HG03469 (cell line): ENCODE results near the gene CEP85.
"Not testable (repeated sequence)": the region's sequence is repeated elsewhere in the genome, so short reads cannot be mapped to it uniquely, and the experiment has no call there.

Experiments used
- ATAC-seq: cut with Tn5 transposase; IDR thresholded peaks from one replicate; pipeline ENCODE4 v1.9.1; 2021; ENCODE audit warnings: mild to moderate bottlenecking, moderate library complexity, moderate number of reproducible peaks; ENCODE audit not compliant: unreplicated experiment

Gene CEP85

DNA sequence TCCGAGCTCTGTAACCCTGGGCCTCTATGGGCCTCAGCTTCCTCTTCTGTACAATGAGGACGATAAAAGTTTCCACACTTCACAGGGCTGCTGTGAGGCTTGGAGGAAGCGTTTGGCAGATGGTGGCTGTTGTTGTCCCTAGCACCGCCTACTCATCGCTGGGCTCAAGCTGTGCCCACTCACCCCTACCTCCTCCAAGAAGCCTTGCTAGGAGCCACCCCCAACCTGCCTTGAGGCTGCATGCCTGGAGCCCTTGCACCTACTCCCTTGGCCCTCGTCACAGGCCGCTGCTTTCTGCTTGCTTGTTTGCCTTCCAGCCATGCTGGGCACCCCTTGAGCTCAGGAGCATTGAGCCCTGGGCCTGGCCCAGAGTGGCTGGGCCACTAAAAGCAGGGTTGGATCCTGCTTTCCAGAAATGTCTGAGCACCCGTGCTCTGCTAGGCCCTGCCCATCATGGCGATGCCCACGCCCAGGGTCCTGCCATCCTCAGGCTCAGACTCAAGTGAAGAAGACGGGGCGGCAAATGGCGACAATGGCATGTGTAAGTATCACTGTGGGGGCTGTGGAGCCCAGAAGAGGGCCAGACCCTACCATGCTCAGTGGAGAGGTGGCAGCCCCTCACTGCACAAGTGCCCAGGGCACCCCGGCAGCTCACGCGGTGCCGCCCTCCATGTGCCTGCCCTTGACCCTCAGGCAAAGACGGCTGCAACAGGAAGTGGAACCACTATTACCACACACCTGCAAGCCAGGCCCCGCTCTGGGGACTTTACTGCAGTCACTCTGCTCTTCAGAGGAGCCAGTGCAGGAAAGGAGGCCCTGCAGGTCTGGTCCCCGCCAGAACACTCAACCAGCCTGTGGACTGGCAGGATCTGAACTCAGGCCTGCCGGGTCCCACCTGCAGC is 55.4 kb downstream of the CEP85 start:
- no peak for ATAC-seq

DNA sequence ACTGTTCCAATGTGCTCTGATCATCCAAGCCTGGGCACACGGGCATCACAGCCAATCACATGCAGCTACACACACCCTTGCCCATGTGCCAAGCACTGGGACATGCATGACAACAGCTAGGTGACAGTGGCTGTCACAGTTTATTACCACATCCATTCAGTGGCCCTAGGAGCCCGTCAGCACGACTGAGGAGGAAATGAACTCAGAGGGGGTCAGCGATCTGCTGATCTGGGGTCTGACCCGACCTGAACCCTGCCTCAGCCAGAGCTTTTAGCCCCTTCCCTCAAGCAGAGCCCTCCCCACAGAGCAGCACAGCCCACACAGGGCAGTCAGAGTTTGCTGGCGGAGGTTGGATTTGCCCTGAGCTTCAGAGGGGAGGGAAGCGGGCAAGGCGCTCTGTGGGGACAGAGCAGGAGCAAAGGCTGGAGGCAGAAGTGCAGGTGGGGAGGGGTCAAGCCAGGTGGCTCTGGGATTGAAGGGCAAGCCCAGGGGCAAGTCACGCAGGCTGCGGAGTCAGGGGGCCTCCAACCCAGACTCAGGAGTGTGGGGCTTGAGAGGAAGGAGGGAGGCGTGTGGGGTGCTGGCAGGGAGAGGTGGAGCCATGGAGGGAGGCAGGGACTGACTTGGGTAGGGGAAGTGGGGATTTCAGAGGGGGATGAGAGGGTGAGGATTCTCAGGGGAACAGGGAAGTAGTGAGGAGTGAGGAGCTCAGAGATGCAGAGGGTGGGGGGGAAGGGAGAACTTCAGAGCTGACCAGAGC is 56.3 kb downstream of the CEP85 start:
- ATAC-seq, result no peak

DNA sequence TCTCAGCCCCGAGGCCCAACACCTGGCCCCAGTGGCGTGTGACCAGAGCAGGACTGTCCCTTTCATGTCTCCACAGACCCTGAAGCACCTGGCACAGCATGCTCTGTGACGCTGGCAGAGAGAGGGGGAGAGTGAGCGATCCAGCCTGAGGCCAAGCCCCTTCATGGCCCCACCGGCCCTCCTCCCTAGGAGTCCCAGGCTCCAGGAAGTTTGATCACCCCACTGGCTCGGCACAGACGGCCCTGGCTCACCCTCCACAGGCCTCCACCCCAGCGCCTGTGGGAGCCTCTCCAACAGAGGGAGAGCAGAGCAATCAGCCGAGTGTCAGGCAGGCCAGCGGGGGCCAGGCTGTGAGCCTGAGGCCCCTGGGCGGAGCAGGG is 56.9 kb downstream of the CEP85 start:
- no peak for ATAC-seq

DNA sequence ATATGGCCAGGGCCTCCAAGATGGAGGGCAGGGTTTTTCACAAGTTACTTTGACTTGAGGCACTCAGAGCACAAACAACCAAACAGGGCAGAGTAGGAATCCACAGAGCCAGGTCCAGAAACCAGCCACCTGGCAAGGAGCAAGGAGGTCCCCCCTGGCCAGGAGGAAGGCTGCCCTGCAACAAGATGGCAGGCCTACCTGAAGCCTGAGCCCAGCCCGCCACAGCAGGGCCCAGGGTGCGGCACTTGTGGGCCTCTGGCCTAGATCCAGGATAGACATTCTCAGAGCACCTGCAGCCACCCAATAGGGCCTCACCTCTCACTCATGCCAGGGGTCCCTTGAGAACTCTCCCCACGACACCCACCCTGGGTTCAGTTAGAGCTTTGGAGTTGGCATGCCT is 57.4 kb downstream of the CEP85 start:
- ATAC-seq, result no peak

DNA sequence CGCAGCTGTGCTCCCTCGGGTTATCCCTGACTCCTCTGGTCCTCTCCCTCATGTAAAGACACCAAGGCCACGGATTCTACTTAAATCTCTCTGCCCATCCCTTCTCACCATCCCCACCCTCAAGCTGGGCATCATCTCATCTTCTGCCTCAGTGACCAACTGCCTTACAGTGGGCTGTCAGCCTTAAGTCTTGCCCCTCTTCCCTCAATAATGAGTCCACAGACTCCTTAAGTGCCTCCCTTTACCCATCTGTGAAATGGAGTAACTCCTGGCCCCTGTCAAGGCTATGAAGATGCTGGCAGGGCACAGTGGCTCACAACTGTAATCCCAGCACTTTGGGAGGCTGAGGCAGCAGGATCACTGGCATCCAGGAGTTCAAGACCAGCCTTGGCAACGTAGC is 57.9 kb downstream of the CEP85 start:
- no peak for ATAC-seq

DNA sequence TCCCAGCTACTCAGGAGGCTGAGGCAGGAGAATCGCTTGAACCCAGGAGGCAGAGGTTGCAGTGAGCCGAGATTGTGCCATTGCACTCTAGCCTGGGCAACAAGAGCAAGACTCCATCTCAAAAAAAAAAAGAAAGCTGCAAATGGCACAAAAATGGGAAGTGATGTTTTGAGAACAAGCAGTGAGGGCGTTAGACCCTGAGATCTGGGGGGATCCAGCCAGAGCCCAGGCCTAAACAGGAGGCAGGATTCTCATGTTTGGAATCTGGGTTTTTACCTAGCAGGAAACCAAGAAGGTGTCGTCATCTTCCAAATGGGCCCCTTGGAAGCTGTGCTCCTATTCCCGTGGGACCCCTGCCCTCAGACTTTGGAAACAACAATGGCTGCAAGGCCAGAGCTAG is 58.7 kb downstream of the CEP85 start:
- not testable (repeated sequence) for ATAC-seq

DNA sequence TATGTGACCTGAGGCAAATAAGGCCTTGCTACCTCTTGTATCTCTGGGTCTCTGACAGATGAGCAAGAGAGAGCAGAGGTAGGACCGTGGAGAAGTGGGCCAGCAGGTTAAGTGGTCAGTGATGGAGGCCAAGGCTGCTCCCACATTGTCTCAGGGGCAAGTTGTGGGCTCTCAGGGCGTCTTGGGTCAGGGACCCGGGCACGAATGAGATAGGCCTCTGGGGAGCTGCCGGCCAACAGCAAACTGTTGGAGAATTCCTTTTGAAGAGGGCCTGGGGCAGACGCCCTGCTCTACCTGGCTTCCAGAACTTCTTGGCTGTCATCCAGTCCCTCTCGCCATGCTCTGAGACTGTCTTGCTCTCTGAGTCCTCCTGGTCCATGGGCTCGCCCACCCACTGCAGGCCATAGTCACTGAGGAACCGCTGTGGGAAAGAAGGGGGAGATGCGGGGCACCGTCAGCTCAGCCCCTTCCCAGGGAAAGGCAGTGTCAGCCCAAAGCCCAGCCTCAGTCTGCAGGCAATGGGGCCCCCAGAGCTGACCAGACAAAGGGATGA is 60.0 kb downstream of the CEP85 start:
- ATAC-seq, result no peak

DNA sequence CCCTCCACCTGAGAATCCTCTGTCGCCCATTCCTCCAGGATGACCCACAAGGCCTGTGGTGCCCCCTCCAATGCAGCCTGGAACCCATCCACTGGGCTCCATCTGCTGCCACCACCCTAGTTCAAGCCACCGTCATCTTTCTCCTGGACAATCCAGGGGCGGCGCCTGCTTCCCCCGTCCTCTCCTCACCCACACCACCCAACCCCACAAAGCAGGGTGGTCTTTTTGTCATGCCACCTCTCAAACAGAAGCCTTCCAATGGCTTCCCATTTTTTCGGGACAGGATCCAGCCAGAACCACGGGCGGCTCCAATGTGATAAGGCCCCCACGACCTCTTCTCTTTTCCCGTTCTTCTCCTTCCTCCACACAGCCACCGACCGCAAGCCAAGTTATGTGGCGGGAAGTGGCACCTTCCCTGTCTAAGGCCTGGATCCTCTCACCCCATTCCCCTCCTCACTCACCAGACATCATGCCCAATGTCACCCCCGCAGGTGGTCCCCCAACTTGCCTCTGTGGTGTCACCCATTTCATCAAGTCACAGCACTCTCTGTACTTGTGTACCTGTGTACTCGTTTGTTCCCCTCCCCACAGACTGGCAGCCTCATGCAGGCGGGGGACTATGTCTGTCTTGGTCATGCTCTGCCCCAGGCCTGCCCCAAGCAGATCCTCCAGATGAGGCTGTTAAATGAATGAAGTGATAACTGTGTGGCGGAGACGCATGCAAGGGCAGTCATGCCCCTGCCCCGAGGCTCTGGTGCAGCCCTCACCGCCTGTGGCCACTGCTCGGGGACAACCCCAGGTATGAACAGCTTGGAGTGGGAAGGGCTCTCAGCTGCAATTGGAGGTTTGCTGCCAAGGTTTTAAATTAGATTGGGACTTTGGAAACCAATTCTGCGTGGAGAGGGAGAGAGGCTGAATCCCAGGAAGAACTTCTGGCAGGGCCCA is 61.5 kb downstream of the CEP85 start:
- ATAC-seq, result no peak

DNA sequence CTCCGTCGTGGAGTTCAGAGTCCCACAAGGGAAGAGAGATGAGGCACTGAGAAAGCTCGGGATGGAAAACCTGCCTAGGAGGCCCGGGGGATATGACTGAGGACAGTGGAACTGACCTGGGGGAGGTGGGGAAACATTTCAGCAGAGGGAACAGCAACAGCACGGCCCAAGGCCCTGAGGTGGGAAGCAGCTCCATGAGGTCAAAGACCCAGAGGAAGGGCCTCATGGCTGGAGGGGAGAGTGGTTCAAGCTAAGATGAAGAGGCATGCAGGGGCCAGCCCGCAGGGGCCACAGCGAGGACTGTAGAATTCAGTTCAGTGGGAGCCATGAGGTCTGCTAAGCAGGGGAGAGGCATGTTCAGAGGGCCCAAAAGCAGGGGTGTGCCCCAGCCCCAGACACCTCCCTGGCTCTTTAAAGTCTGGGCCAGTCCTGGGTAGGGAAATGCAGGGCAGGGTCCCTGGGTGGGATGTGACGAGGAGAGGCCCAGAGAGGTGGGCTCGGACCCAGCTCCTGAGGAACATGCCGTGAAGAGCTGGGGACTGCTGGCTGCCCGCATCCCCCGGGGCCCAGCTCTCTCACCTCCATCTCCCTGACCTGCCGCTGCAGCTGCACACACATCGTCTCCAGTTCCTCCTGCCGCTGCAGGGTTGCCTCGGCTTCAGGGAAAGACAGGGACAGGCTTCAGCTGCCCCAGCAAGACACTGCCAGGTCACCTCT is 62.5 kb downstream of the CEP85 start:
- ATAC-seq, result no peak

DNA sequence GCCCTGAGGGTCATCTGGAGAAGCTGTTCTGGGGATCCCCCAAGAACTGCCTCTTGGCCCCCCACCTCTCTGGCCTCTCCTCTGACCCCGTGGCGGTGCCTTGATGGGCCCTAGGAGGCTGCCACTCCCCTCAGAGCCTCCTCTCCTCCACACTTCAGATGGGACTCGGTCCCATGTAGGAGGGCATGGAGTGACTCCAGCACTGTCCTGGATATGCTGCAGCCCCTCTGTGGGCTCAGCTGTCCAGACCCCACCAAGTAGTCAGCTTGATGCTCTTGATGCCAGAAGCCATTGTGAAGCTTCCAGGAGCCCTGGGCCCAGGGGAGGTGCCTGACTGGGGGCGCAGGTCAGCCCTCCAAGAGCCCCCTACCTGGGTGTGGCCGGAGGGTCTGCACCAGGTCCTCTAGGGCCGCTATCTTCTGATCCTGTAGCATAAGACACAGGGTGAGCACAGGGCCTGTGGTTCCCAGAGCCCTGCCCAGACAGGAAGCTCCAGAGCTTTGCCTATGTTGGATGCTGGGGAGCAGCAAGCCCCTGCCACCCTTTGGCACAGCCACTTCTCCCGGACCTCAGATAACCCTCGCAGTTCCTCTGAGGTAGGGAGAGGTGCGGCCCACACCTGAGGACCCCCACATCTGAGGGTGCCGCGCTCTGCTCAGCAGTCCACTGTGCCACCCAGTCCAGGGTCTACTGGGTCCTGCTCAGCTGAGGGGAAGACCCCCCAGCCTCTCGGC is 63.2 kb downstream of the CEP85 start:
- ATAC-seq, result no peak

DNA sequence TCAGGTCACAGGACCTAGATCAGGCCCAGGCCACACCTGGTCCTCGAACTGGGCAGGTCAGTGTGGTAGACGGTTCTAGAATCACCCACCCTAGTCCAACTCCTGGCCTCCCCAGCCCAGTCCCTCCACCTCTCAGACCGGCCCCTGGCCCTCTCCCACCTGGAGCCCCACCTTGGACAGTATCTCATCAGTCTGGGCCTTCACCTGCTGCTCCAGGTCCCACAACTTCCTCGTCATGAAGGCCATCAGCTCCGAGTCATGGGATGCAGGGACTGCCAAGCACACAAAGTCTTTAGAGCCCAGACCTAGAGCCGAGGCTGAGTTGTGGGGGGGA is 63.8 kb downstream of the CEP85 start:
- no peak for ATAC-seq

DNA sequence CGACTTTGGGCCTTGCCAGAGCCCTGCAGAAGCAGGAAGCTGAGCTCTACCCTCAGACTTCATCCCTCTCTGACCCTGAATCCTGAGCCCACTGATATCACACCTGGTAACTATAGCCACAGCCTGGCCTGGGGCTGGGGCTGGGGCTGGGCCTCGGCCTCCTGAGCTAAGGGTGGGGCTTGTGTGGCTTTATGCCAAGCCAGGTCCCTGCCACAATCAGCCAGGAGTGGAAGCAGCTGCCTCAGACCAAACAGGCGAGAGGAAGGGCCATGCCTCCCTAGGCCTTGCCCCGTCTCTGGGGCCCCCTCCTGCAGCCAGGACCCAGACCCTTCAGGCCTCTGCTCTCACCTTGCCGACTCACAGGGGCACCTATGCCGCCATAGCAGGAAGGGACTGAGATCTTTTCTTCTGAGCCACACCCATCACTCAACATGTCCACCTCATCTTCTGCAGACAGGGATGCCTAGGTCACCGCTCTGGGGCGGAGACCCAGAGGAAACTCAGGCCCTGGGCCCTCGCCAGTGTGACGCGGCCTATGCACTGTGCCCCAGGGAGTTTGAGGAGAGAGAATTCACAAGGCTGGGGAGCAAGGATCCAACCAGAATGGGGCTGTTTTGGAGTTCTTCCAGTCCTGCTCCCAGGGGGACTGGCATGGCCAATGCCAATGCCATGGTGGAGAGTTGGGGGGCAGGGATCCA is 66.7 kb downstream of the CEP85 start:
- ATAC-seq, result no peak

DNA sequence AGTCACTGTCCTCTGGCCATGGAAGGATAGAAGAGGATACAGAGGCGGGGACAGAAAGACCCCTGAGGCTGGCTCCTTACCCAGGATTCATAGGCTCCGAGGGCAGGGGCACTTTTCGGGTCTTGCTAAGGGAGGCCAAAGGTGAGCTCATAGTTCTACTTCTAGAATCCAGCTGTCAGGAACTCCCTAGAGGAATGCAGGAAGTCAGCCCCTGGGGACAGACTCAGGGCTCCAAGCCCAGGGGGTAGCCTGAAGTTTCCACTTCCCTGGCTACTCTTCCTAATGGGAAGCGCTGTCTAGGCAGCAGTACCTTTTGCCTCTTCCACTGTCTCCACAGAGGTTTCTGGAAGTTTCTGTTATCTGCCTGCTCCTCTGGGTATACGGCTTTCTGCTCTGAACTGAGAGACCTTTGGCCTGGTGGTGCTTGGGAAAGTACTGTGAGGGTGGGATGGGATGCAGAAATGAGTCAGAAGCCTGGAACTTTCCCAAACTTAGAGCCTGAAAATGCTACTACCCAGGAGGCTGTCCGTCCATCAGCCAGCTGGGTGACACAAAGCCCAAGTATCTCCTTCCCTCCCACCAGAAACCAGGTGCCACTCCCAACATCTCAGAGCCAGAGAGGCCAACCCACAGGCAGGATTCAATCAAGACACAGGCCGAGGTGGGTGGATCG is 68.9 kb downstream of the CEP85 start:
- no peak for ATAC-seq

DNA sequence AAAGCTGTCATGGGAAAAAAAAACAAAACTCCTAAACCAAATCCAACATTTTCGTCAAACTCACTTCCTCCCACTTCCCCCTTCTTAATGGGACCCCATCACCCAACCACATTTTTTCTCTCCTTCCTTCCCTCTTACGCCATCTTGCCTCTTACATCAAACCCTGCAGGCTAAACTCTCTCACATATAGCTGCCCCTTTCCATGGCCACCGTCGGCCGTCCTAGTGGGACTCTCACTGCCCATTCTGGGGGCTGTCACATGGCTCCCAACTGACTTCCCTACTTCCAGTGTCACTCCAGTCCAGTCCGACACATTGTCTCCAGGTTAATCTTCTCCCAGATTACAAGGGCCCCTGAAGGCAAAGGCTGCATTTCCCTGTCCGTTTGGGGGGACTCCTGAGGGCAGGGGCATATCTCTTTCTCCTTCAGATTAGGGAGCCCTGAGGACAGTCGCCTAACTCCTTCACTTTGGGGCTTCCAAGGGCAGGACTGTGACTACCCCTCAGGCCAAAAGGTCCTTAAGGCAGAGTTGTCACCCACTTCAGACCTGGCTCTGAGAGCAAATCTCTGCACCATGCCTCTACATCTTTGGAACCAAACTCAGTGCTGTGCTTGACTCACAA is 71.8 kb downstream of the CEP85 start:
- peak; percentile 12 for ATAC-seq

DNA sequence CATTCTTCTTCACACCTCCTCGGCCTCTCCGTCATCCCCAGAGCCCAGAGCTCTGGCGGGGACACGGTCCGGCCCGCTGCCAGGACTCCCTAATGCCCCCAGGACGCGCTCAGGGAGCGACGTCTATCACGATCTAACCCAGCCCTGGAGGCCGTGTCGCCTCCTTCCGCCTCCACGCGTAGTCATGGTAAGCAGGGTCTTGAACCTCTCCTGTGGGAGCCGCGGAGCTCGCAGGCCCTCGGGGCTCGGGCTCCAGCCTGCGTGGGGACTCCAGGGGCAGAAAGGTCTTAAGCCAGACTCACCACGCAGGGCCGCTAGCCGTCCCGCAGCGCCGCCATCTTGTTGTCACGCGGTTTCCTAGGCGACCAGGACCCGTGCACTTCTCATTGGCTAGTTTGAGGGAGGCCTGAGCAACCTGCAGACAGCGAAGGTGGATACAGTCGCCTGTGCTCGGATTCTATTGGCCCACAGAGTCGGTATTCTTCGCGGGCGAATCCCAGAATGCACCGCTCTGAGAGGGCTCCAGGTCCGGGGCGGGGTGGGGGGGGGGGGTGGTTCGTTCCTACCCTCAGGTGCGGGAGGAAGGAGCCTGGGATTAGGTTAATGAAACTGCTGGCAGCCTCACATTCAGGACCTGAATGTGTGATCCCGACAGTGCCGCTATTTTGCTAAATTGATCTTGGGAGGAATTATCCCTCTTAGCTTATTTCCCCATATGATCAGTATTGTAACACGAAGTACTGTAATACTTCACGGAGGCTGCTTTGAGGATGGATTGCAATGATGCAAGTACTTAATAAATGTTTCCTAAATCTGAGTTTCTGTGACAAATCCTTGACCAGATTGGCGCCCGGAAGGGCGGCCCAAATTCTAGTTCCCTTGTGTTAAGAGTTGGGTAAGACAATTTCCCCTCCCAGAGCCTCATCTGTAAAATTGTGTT is 72.6 kb downstream of the CEP85 start, which contains the start of gene UBXN11:
UBXN11 (minus strand) TSS at position 347 of the 940 bp plus-strand sequence. CDS start 3,753 bp downstream, outside the sequence.
- ATAC-seq, result peak; percentile 87

DNA sequence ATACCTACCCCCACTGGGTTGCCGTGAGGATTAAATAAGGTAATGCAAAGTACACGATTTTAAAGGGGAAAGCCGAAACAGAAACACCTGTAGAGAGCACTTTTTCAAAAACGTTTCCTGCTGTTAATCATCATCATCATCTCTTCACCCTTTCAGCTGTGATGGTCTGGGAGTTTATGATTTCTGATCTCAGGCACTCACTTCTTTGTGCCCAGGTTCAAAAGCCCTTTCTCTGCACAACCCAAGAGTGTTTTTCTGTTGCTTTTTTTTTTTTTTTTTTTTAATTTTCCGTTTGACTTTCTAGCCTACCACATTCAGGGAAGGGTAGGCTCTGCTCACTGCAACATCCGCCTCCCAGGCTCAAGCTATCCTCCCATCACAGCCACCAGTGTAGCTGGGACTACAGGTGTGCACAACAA is 73.4 kb downstream of the CEP85 start:
- no peak for ATAC-seq
